Adipose tissue (tissue), 3 donors: ENCODE measurements around the gene MOV10. TPM values are rescaled to one million over a fixed set of nuclear protein-coding genes. Genes with fewer than 3 reads are reported as not detected.
"Not testable (repeated sequence)": the region's sequence is repeated elsewhere in the genome, so short reads cannot be mapped to it uniquely, and the experiment has no call there.

Source experiments
- H3K27ac ChIP-seq: one replicate; pipeline ENCODE4 v1.5.1; 2013; ENCODE audit warnings: low read depth, low read length
- WGBS, 3 donors: extraction: QIAGEN DNeasy Blood & Tissue Kit; methylation state at CpG; one replicate each; pipeline ENCODE4 v1.1.7; 2013; 5-methylcytosine and 5-hydroxymethylcytosine counted together
- polyA plus RNA-seq, 3 donors: library from polyadenylated mRNA; stranded (reverse); fragments of 200-250 nt; gene quantifications; one replicate each; pipeline ENCODE4 v1.2.3, GENCODE V29; 2013
- donor health status: healthy with polysubstance abuse.
- donor health status: Bipolar disorder and iron deficiency.
- donor health status: healthy.

MOV10 gene
- 10 to 100 TPM; 18.4 to 38.2 (median 29.3) TPM for polyA plus RNA-seq

GRCh38 chr1:112674440-112674985 is at the start of gene MOV10:
TSS of gene MOV10 (plus strand) at chr1:112674659. CDS start at chr1:112674913, 254 bp downstream.
- H3K27ac ChIP-seq, result peak within 1 kb of the TSS; percentile 74
- WGBS, 3 donors, result 0 to 1% (median 0%) methylated on average over 30 of the region's 30 CpGs

GRCh38 chr1:112625696-112626095 is 48.8 kb upstream of the MOV10 start:
- 88 to 93% (median 91%) methylated on average over 2 of the region's 2 CpGs for WGBS, 3 donors
- no peak overlapping the region for H3K27ac ChIP-seq

- WGBS, 3 donors, result 89 to 96% (median 95%) methylated on average over 5 of the region's 5 CpGs
- no peak overlapping the region for H3K27ac ChIP-seq
These were observed 48.3 kb upstream of the MOV10 start for GRCh38 chr1:112626193-112626592.

DNA sequence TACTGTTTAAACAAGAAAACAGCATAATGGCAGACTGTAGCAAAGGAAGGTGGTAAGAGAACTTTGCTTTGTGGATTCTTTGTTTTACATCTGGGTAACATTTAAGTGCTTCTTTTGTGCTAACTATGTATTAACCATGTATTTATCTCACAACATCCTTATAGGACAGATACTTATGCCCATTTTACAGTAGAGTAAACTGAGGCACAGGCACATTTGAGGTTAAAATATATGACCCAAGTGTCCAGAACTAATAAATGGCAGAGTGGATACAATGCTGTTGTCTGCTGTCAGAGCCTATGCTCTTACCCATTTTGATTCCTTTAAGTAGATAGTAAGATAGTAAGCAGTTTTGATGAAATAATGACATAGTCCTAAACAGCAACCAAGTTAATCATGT is 47.6 kb upstream of the MOV10 start:
- H3K27ac ChIP-seq, result no peak overlapping the region

DNA sequence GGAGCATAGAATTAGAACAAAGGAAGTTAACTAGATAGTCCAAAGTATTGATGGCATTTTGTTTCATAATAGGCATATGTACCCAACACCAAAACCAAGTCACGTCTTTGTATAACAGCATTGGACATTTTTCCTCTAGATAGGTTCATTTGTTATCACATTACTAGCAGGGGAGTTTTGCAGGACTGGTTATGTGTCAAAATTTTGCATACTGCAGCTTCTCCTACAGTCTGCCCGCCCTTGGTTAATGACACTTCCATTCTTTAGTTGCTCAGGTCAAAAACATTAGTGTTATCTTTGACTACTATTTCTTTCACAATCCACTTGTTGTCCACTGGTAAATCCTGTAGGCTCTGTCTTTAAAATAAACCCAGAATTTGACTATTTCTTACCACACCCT is 45.9 kb upstream of the MOV10 start:
- H3K27ac ChIP-seq, result no peak overlapping the region
- 78 to 90% (median 80%) methylated on average over 2 of the region's 2 CpGs for WGBS, 3 donors

GRCh38 chr1:112629256-112629655 is 45.2 kb upstream of the MOV10 start:
- H3K27ac ChIP-seq, result no peak overlapping the region

- 92 to 98% (median 96%) methylated on average over 2 of the region's 2 CpGs for WGBS, 3 donors
- H3K27ac ChIP-seq, result no peak overlapping the region
These were observed 40.8 kb upstream of the MOV10 start for GRCh38 chr1:112633628-112634027.

GRCh38 chr1:112634367-112634766 is 40.1 kb upstream of the MOV10 start:
- H3K27ac ChIP-seq, result no peak overlapping the region

- WGBS, 3 donors, result 73 to 86% (median 75%) methylated on average over 2 of the region's 2 CpGs
- H3K27ac ChIP-seq, result no peak overlapping the region
These were observed 38.4 kb upstream of the MOV10 start for GRCh38 chr1:112636056-112636455.

DNA sequence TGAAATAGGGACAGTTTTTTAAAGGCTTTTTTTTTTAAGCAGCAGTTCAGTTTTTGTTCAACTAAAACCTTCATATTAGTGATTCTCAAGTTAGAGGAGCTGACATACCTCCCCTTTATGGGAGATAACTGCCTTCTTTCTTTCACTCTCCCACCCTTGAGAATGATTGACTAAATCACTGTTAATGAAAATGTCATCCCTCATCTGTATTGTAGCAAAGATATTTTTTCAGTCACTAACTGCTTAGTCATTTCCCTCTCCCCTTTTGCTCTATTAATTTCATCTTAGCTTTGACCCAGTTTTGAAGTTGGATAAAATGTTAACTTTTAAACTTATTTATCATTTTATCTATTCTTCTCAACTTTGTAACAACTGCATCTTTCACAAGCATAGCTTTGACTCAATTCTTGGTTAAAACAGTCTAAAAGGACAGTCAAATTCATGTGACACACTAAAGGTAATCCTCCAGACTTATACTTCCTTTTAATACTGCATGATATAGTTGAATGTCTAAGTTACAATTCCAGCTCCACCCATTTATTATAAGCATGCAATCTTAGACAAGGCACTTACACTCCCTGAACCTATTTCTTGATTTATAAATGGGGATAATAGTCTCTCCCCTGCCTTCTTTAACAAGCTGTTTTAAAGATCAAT is 37.7 kb upstream of the MOV10 start:
- no peak overlapping the region for H3K27ac ChIP-seq

DNA sequence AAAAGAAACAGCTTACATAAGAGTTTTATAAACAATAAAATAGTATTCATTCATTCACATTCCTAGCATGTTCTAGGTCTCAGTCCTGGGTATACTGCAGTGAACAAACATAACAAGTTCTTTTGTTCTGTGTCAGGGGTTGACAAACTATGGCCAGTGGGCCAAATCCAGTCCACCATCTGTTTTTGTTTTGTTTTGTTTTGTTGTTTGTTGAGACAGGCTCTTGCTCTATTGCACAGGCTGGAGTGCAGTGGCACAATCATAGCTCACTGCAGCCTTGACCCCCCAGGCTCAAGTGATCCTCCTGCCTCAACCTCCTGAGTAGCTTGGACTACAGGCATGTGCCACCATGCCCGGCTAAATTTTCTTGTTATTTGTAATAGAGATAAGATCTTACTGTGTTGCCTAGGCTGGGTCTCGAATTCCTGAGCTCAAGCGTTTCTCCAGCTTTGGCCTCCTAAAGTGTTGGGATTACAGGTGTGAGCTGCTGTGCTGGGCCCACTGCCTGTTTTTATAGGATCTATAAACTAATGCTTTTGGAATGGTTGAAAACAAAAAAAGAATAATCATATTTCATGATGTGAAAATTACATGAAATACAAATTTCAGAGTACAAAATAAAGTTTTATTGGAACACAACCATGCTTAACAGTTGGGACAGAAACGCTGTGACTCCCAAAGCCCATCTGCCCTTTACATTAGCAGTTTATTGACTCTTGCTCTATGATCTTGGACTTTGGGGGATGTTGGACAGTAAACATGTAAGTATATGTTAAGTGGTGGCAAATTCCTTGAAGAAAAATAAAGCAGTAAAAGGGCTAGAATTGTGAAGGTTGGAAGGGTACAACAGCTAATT is 37.0 kb upstream of the MOV10 start:
- WGBS, 3 donors, result 70 to 89% (median 89%) methylated on average over 4 of the region's 4 CpGs
- no peak overlapping the region for H3K27ac ChIP-seq

- no peak overlapping the region for H3K27ac ChIP-seq
- WGBS, 3 donors, result 92 to 96% (median 94%) methylated on average over 1 of the region's 1 CpG
These were observed 36.4 kb upstream of the MOV10 start for GRCh38 chr1:112638110-112638428.

- WGBS, 3 donors, result 87 to 89% (median 89%) methylated on average over 21 to 23 of the region's 23 CpGs
- H3K27ac ChIP-seq, result not testable (repeated sequence)
These were observed 34.0 kb upstream of the MOV10 start for GRCh38 chr1:112640437-112640836.

DNA sequence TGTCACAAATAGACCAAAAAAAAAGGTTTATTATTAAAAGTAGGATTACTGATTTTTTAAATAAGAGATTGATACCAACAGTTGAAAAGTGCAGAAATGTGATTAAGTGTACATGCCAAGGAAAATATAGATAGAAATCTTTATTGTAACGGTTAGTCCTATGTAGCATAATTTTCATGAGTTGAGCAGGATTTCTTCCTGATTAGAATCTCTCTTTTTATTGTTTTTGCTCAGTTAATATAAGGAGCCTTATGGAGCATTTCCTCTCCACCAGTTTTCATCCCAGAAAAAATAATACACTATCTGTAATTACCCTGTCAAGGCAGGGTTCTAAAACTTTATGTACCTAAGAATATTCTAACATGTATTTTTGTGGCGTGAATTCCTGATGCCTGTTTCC is 31.4 kb upstream of the MOV10 start:
- no peak overlapping the region for H3K27ac ChIP-seq
- 77 to 90% (median 86%) methylated on average over 2 of the region's 2 CpGs for WGBS, 3 donors

DNA sequence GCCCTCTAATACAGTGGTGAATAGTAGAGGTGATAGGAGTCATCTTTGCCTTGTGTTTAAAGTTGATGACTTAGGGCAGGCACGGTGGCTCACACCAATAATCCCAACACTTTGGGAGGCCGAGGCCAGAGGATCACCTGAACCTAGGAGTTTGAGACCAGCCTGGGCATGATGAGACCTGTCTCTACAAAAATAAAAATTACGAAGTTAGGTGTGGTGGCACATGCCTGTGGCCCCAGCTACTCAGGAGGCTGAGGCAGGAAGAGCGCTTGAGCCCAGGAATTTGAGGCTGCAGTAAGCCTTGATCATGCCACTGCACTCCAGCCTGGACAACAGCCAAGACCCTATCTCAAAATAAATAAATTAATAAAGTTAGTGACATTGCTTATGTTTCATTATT is 28.2 kb upstream of the MOV10 start:
- 95 to 98% (median 97%) methylated on average over 4 of the region's 4 CpGs for WGBS, 3 donors
- H3K27ac ChIP-seq, result no peak overlapping the region

- WGBS, 3 donors, result 100% methylated on average over 1 of the region's 1 CpG
- no peak overlapping the region for H3K27ac ChIP-seq
These were observed 23.3 kb upstream of the MOV10 start for GRCh38 chr1:112651205-112651604.

GRCh38 chr1:112665857-112666256 is 8.6 kb upstream of the MOV10 start:
- no peak overlapping the region for H3K27ac ChIP-seq
- 76 to 95% (median 78%) methylated on average over 3 of the region's 3 CpGs for WGBS, 3 donors

GRCh38 chr1:112666946-112667345 is 7.5 kb upstream of the MOV10 start:
- WGBS, 3 donors, result 83 to 98% (median 96%) methylated on average over 2 of the region's 2 CpGs
- no peak overlapping the region for H3K27ac ChIP-seq

- H3K27ac ChIP-seq, result no peak overlapping the region
- WGBS, 3 donors, result 67 to 80% (median 77%) methylated on average over 2 of the region's 2 CpGs
These were observed 2.5 kb upstream of the MOV10 start for GRCh38 chr1:112672009-112672408.

GRCh38 chr1:112672842-112673241 is 1.6 kb upstream of the MOV10 start:
- WGBS, 3 donors, result 87 to 93% (median 88%) methylated on average over 1 of the region's 1 CpG
- H3K27ac ChIP-seq, result no peak overlapping the region
